HG02798 (cell line): Measurements from ENCODE around the gene KLHL36.
"Not testable (repeated sequence)": the region's sequence is repeated elsewhere in the genome, so short reads cannot be mapped to it uniquely, and the experiment has no call there.

ENCODE experiments used
- ATAC-seq: cut with Tn5 transposase; IDR thresholded peaks from one replicate; pipeline ENCODE4 v1.9.1; 2021; ENCODE audit warnings: mild to moderate bottlenecking; ENCODE audit not compliant: unreplicated experiment, poor library complexity

The KLHL36 gene

DNA sequence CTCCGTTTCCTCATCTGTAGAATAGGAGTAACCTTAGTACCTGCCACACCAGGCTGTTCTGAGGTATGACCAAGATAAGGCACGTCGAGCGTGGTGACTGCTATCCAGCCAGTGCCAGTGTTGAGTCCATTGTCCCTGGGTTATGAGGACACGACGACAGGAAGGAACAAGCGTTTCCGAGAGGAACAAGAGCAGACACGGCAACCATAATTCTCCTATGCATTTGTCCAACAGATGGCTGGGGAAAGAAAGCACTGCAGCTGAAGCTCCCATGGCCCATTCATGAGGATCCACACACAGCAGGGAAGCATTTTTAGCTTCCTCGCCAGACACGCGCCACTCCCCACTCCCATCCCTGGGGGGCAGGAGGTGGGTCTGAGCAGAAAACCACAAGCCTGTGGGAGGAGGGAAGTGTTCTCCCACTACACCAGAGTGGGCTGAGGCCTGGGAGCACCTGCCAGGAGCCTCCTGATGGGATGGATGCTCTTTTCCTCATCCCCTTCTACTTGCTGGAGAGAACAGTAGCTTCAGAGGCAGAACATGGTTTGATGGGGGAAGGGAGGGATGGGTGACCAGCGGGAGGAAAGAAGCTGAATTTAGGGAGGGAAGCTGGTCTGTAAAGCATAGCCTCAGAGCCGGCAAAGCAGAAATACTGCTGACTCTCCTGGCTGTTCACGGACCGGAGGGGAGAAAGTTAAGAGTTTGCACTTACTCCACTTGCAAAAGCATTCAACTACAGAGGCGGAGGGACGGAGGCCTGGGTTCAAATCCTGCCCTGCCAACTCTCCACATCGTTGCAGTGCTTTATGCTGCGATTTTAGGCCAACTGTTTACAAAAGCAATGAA lies 33.1 kb upstream of the KLHL36 start:
- ATAC-seq = no peak

DNA sequence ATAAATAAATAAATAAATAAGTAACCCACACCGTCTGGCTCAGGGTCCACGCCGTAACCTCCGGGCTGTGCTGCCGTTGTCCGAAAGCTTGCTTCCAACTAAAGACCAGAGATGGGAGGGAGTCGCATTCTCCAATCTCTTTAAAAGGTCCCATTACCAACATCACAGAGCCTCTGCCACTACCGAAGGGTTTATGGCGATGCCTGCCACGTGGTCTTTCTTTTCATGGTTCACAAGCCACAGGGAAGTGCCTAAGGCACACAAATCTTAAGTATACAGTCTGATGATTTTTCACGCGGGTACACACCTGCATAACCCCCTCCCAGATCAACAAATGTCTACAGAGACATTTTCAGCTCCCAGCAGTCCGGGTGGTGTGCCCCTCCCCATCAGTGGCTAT lies 31.8 kb upstream of the KLHL36 start:
- no peak for ATAC-seq

DNA sequence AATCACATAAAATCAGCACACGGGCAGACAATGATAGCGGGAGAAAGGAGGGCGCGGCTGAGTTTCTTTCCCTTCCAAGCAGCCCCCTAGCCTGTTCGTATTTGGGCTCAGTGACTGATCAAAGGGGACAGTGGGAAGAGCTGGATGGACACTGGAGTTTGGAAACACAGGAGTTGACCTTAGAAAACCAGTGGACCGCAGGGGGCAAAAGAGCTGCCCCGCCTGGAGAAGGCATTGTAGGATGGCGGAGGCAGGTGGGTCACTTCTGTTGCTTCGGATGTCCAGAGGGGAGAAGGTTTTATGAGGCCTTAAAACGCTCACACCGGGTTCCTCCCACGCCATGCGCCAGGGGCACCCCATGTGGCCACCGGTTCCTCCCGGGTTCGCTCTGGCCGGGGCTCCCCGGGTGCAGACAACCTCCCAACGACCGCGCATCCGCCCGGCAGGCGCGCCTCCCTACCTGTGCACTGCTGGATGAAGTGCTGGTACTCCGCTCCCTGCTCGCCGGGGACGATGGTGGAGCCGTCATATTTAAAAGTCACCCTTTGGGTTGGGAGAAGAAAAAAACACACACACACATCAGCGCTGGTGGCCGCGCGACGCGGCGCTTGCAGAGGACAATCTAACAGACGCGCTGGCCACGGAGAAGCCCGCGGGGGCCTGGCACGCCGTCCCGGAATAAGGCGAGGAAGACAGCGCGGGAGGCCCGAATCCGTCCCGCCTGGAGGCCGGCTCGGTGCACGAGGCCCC lies 31.1 kb upstream of the KLHL36 start:
- peak; percentile 32 for ATAC-seq

DNA sequence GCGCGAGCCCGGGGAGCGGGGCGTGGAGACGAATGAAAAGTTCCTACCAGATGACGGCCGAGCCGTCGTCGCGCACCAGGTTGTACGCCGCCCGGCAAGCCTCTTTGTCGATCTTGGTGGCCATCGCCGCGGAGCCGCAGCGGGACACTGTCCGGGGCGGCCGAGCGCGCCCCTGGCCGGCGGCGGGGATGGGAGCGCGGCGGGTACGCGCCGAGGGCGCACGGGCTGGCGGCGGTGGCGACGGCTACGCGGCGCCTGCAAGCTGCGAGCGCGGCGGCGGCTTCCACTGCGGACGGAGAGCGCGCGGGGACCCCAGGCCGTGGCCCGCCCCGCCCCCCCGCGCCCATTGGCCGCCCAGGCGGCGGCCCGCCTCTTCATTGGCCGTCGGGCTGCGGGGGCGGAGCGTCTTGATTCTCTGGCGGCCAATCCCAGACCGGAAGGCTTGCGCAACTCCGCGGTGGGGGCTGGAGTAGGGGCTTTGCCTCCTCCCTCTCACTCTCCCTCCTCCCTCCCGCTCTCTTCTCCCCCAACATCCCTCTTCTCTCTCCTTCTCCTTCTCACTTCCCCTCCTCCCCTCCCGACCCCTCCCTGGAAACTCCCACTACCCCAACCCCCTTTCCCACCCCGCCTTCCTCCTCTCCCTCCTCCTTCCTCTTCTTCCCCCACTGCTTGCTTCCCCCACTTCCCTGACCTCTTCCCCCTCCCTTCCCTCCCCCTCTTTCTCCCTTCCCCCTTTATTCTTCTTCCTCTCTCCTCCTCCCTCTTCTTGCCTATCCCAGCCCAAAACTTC lies 30.3 kb upstream of the KLHL36 start, which contains the start of gene COTL1:
Gene COTL1 (minus strand): TSS at position 288 of the 790 bp plus-strand sequence. CDS start 164 bp downstream, at position 124.
- peak; percentile 88 for ATAC-seq

DNA sequence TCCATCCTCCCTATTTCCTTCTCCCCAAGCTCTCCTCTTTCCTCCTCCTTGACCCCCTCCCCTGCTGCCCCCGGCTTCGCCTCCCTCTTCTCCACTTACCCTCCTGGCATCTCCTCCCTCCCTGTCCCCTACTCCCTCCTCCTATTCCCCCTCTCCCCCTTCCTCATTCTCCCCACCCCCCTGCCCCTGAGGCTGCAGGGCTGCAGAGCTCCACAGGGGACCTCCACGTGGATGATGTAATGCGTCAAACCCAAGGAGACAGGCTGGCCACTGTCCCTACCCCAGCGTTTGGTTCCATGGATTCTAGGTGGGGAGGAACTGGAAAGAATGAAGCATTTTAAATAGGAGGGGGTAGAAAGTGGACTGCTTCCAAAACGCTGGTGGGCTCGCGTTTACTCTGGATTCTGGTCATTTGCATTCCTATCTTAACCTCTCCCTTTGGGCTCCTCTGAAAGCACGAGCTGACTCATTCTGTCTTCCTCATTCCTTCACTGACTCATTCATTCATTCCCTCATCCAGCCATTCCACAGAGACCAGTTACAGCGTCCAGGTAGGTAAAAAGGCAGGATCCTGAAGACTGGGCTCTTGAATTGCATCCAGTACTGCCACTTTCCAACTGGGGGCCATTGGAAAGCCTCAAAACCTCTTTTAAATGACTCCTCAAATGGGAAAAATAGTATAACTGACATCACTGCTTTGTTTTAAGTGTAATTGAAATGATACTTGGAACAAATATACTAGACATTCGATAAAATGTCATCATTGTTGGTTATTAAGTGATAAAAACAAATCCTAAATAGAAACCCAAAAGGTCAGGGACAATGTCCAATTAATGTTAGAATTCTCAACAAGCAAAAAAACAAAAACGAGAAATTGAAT lies 29.5 kb upstream of the KLHL36 start:
- no peak for ATAC-seq

DNA sequence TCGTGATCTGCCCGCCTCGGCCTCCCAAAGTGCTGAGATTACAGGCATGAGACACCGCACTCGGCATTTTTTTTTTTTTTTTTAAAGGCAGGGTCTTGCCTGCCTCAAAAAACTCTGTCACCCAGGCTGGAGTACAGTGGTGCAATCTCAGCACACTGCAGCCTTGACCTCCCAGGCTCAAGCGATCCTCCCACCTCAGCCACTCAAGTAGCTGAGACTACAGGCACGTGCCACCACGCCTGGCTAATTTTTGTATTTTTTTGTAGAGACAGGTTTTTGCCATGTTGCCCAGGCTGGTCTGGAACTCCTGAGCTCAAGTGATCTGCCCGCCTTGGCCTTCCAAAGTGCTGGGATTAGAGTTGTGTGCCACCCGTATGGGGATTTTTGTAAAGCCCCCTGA lies 27.4 kb upstream of the KLHL36 start:
- not testable (repeated sequence) for ATAC-seq

DNA sequence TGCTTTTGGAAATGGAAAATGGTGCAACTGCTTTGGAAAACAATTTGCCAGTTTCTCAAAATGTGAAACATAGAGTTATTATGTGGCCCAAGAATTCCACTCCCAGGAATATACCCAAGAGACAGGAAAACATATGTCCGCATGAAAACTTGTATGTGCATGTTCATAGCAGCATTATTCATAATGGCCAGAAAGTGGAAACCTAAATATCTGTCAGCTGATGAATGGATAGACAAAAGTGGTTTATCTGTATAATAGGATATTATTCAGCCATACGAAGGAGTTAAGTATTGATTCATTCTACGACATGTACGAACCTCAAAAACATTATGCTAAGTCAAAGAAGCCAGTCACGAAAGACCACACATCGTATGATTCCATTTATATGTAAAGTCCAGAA lies 22.8 kb upstream of the KLHL36 start:
- no peak for ATAC-seq

DNA sequence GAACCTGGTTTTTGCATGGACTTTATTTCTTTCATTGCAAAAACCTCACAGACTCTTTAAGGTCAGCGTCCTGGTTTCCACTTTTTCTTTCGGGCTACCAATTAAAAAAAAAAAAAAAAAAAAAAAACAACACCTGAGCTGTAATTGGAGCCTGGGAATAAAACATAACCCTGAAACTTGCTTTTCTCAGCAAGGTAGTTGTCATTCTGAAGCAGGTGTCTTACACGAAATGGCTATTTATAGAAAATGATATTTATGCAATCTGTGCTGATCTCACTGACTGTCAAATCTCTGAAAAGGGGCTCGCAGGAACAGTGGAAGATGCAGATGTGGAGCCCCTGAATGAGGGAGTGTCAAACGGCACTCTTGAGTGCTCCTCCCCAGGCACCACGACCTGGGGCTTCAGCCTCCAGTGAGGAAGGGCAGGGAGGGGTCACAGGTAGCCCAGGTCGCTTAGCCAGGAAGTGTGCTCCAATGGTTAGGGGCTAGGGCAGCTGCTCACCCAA lies 20.0 kb upstream of the KLHL36 start:
- ATAC-seq = no peak

DNA sequence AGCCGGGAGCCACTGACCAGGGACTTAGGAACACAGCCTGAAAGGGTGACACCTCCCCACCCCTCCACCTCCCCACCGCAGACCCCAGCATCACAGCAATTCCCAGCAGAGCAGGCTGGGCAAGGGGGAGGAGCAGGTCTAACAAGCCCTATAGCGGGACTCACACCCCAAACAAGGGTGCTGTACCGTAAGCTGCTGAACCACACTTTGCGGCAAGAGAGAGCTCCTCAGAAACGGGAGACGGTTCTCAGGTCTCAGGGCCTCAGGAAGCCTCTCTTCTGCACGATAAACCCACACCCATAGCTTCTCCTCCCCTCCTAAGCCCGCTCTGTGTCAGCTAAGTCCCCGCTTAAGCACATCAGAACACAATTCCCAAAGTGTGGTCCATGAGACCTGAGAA lies 18.7 kb upstream of the KLHL36 start:
- no peak for ATAC-seq

DNA sequence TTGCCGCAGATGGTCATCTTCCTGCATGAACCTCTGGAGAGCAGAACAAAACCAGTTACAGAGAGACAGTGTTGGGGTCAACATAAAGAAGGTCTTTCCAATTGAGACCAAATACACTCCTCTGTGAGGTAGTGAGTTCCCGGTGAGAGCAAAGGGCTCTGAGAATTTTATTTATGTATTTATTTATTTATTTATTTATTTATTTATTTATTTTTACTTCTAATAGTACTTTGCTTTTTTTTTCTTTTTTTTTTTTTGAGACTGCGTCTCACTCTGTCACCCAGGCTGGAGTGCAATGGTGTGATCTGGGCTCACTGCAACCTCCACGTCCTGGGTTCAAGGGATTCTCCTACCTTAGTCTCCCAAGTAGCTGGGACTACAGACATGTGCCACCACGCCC lies 18.3 kb upstream of the KLHL36 start:
- ATAC-seq = no peak

DNA sequence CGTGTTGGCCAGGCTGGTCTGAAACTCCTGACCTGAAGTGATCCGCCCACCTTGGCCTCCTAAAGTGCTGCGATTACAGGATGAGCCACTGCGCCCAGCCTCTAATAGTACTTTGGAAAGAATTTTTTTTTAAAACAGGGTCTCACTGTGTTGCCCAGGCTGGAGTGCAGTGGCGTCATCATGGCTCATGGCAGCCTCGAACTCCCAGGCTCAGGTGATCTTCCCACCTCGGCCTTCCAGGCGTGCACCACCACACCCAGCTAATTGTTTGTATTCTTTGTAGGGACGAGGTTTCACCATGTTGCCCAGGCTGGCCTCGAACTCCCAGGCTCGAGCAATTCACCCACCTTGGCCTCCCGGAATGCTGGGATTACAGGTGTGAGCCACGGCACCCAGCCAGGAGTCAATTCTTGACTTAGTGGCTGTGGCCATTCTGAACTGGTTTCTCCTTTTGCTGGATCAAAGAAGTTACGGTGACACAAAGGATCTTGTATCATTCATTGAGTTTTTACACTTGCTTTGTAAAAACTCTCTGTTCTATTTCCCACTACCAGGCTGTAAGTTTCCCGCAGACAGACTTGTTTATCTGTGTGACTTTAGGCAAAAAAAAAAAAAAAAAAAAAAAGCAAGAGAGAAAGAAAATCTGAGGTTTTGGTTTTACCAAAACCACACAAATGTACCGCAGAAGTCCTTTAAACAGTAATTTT lies 17.7 kb upstream of the KLHL36 start:
- ATAC-seq = no peak

DNA sequence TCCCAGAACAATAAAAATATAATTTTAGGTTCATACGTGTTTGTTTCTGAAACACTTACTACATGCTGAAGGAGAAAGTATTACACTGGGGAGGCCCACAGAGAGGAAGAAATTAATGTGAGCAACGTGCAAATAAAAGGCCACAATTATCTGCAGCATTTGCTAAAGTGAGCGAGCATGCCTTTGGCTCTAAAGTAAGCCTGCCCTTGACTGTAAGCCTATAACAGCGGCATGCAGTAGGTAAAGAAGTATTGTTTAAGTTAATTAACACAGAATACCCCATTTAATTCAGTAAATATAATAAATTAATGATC lies 17.2 kb upstream of the KLHL36 start:
- no peak for ATAC-seq

DNA sequence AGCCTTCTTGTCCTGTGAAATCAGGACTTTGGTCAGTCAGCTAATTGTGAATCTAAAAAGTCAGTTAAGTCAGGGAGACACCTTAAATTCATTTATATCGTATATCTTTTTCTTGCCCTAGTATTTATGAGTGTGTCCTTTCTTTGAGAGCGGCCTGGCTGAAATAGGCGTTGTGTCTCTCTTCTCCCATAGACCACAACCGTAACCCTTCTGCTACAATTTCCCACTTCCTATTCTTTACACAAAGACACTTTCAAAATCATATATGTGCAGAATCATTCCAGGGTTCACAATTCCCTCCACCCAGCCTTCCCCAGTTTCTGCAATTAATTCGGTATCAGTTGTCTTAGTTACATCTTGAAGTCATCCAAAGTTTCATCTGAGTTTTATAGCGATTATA lies 16.4 kb upstream of the KLHL36 start:
- no peak for ATAC-seq

DNA sequence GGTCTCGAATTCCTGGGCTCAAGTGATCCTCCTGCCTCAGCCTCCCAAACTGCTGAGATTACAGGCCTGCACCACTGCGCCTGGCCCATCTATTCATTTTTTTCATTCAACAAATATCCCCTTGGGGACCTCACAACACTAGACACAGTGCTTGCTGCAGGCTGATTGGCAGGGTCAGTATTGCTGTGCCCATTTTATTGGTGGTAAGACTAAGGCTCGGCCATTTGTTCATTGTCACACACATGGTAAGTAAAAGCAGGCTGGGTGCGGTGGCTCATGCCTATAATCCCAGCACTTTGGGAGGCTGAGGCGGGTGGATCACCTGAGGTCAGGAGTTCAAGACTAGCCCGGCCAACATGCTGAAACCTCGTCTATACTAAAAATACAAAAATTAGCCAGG lies 15.4 kb upstream of the KLHL36 start:
- ATAC-seq = not testable (repeated sequence)

DNA sequence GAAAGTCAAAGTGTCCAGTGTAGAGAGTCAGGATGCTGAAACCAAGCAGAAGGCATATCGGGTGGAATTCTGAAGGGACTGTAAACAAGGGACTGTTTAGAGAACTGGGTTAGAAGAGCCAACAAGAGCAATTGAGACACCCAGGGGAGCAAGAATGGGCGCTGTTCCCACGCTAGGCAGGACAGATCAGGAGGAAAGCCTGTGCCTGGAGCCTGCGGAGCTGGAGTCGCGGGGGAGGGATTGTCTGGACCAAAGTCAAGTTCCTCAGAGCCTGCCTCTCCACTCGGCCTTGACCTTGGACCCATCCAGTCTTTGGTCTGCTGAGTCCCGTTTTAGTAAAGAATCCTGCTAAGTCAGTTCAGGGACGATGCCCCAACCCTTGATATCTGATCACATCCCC lies 14.7 kb upstream of the KLHL36 start:
- ATAC-seq = no peak

DNA sequence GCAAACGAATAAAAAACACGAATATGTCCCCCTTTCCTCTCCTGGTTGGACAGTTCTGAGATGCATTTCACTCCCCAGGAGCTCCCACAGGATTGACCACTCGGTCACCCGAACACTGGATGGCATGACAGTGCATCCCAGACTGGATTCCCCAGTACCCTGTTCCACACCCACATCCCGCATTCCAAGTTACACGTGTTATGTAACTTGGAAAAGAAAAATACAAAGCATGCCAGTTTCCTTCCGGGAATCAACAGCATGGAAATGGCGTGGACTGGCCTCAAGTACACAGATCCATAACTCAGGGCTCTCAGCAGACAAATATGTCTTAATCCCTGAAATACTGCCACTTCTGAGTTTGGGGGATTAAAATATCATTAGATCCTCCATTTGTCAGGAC lies 12.6 kb upstream of the KLHL36 start:
- ATAC-seq = no peak

DNA sequence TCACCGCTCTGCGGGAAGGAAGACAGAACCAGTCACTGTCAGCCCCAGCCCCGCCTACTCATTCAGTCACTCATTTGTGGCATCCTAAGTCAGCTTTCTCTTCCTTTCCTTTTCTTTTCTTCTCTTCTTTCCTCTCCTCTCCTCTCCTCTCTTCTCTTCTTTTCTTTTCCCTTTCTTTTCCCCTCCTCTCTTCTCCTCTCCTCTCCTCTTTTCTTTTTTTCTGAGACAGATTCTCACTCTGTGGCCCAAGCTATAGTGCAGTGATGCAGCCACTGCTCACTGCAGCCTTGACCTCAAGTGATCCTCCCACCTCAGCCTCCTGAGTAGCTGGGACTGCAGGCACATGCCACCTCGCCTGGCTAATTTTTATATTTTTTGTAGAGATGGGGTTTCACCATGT lies 10.6 kb upstream of the KLHL36 start:
- no peak for ATAC-seq

DNA sequence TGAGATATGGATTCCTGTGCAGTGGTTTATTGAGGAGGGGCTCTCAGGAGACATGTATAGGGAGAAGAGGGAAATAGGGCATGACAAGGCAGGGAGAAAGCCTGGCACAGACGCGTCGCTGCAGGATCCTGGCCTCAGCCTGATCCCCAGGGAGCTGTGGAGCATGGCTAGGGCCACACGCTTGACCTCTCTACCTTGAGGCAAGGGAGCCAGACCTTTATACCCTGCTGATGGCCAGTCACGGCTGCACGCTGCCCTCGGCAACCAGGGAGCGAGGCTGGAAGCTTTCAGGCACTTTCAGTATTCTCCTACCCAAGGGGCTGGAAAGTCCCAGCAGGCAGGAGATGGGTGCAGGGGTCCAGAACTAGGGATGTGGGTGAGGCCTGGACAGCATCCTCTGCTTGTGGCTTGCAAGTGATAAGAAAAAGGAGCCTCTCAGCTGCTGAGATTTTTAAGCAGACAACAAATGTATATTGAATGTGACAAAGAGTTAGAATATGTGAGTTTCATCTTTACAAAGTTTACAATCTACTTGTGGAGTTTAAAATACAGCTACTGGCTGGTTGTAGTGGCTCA lies 10.0 kb upstream of the KLHL36 start:
- no peak for ATAC-seq

DNA sequence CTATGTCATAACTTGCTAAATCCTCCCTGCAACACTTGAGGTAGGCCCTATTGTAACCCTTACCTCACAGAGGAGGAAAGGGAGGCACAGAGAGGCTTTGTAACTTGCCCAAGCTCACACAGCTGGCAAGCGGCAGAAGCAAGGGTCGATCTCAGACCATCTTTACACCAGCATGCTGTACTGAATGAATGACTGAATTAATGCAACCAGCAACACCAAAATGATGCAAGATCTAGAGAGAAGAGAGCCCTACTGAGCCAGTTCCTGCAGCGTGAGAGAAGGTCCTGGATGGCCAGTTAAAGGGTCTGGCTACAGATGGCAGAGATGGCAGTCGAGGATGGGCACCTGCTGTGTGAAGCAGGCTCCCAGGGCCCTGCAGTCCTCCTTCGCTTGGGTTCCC lies 8.2 kb upstream of the KLHL36 start:
- ATAC-seq = no peak
